PC-3 (cell line): ENCODE results near the gene NSFL1C.

Experiments
- CTCF ChIP-seq: fragments of 300-600 bp; sonication (generic); conservative IDR thresholded peaks from 2 replicates; pipeline ENCODE4 v1.5.1; 2017; ENCODE audit warnings: antibody characterized with exemption, low read depth, mild to moderate bottlenecking, low read length
- EZH2 ChIP-seq: fragments of 300-600 bp; sonication (generic); IDR thresholded peaks from one replicate; pipeline ENCODE4 v1.6.1; 2017; ENCODE audit warnings: antibody characterized with exemption, mild to moderate bottlenecking, low read length; ENCODE audit not compliant: unreplicated experiment

GRCh38 chr20:1442304-1442703, 24.3 kb downstream of the NSFL1C start:
- no peak for TF ChIP-seq CTCF
- no peak for TF ChIP-seq EZH2
